Activated T-cell treated with anti-CD3 and anti-CD28 coated beads, Interleukin-2, amount 50 U/mL, for 1 hour (primary cell): Measurements from ENCODE around the gene FST.

Source experiments
- DNase-seq: peaks from one replicate; pipeline ENCODE4 v3.0.0-alpha.2; 2020

The FST gene

DNA sequence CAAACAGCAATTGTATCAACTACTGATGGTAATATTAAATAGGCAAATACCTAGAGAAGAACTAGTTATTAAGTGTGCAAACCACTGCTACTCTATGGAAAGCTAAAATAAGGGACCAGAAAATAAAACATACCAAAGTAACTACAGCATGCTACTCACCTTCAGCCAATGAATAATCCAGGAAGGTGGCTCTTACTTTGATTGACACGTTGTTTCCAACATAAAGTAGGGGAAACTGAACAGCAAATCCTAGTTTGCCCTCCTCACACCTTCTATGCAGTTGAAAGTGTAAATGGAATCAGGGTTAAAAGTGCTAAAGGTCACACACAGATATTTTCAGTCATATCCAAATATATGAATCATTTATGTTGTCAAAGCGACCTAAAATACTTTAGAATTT lies 5.1 kb upstream of the FST start:
- no peak for DNase-seq

- DNase-seq = no peak
These were observed 4.4 kb upstream of the FST start for GRCh38 chr5:53476019-53476418.

DNA sequence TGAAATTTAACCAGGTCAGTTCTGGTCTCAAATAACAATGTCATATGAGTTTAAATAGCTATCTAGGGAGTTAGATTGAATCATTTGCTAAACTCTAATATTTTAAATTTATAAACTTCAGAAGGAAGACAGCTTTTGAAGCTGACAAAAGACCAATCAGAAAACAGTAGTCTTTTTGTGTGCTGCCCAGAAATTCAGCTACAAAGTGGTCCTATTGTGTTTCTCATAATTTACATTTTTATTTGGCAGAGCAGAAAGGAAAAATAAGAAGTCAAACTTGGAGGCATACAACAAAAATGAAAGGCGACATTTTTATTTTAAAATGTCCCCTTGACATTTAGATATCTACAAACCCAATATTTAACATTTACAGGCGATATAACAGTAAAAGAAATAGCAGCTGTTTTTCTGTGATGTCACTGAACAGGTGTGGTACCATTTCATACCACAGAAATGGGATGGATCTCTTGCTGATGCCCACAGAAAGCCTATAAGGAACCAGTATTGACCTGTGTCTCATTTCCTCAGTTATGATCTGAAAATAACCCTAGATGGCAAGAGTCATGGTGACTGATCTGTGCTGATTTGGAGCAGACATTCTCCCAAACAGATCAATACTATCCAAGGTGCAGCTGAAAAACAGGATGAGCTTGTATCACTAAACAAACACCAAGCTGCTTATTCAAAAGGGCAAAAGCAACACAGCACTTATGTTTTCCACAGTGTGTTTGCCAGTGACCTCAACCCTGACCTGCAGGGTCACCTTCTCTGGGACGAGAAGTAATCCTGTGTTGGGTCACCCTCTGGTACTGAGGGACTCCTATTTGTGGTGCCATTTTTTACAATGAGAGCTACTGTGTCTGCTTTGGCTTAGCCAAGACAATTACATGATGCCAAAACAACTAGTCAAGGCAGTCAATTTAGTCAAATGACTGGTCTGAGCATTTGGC lies 3.6 kb upstream of the FST start:
- DNase-seq = no peak

DNA sequence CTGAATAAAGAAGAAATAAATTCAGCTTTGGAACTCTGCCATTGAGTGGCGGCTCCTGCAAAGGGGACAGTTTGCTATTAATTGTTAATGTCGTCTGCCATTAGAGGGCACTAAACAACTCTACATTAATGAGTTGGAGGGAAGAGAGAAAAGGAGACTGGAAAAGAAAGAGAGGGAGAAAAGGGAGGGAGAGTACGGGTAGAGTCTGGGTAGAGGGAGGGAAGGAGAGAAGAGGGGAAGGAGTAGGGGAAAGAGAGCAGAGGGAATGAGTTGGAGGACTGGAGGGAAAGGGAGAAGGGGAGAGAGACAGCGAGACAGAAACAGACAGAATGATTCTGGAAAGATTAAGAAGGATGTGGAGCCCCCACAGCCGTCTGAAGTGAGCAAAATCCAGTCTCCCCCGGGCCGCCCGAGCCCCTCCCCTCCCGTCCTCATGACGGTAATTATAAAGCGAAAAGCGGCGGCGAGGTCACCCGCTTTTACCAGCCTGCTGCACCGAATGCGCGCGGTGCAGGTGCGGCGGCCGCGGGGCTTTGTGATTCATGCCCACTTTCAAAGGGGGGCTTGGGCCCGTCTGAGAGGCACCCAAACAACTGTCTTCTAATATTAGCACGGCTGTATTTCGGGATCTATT lies 1.9 kb upstream of the FST start:
- DNase-seq = peak; percentile 21

DNA sequence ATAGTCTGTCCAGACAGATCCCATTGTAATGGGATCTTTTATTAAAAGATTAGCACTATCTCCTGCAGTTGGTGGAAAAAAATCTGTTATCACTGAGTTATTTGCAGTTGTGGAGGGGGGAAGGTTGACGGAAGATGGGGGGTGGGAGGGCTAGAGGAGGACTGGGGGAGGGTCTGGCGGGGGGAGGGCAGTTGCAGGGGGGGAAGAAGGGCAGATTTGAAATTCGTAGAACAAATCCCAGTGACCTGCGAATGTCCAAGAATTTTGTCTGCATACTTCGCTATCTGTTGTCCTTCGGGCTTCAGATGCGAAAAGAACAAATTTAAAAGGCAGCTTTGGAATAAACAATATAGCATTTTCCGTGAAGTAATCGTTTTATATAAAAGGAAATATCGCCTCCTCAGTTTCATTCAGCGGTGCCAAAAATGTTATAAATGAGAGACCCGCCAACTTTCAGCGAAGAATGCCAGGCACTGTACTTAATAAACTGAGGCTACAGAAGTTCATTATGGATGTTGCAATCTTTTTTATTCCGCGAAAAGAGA lies 1.3 kb upstream of the FST start:
- DNase-seq = no peak

DNA sequence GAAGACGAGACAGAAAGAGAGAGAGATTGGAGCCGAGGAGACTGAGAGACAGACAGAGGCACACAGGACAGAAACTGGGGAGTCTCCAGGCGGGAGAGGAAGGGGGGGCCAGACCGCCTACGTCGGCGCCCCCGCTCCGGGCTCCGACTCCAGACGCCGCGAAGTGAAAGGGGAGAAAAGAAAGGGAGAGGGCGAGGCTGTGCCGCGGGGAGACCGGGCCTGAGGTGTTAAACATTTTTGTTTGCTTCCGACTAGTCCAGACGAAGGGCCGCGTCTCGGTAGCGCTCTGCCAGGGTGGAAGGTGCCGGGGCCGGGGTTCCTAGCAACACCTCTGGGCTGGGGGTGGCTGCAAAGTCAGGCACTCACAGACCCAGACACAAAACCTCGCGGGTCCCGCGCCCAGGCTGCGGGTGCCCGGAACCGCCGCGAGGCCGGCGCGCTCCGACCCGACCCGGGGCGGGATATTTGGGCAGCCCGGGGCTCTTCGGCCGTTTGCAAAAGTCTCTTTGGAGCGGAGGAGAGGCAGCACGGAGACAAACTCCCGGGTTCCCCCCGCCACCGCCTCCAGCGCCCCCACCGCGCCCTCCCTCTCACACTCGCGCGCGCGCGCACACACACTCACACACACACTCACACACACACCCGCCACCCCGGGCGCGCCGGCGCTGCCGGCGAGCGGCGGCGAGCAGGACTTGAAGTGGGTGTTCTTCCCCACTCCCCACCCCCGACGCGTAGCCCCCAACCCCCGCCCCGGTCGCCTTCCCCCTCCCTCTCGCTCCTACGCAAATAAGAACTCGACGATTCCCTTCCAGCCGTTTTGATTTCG lies 626 bp upstream of the FST start:
- DNase-seq = peak; percentile 40

- DNase-seq = no peak
These were observed 894 bp downstream of the FST start for GRCh38 chr5:53481159-53481886.

DNA sequence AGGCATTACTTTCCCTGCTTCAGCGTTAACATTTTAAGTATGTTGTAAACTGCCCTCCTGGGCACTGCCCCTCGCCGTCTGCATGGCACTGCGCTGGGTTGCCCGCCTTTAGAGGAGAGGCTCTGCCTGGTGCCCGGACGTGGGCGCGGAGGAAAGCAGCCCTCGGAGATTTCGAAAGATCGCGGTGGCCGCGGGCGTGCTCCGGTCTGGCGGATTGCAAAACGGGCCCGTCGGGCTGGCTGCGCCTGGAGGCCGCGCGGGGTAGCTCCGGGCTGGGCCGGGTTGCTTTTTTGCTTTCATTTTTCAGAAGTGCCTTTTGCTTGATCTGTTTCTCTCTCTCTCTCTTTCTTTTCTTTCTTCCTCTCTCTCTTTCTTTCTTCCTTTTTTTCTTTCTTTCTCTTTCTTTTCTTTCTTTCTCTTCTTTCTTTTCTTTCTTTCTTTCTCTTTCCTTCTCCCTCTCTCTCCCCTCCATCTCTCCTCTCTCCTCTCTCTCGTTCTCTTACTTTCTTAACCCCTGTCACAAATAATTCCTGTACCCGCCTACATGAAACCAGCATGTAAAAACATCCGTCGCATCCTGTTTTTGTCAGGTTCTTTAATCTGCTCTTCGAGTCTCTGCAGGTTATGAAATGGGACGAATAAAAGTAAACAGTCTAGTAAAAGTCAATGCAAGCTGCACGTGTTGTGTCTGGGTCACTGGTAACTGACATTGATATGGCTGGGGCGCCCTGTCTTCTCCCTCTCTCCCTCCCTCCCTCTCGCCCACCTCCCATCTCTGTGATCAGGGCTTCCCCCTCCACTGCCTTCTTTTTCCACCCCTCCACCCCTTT lies 1.7 kb downstream of the FST start:
- DNase-seq = peak; percentile 59

DNA sequence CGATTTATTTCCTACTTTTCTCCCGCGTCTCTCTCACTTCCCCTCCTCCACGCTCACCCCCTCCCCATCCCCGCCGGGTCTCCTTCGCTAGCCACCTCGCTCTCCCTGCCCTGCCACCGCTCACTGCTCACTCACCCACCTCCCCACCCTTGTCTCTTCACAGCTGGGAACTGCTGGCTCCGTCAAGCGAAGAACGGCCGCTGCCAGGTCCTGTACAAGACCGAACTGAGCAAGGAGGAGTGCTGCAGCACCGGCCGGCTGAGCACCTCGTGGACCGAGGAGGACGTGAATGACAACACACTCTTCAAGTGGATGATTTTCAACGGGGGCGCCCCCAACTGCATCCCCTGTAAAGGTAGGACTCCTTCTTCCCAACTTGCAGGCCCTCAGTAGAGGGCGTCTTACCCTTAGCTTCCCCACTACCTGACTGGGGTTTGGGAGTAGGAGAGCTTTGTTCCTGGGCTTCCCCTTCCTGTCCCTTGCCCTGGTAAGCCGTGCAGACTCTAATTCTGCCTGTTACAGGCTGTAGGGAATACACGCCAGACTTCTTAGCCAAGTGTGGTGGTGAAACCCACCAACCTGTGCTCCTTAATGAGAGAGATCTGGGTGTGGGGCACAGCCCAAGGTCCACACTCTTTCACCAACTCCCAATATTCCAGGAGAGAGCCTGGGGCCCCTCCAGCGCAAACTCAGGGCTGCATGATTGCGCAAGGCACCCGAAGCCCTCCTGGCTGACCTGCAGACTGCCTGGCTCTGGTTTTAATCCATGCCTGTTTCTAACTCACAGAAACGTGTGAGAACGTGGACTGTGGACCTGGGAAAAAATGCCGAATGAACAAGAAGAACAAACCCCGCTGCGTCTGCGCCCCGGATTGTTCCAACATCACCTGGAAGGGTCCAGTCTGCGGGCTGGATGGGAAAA lies 2.5 kb downstream of the FST start:
- peak; percentile 21 for DNase-seq

DNA sequence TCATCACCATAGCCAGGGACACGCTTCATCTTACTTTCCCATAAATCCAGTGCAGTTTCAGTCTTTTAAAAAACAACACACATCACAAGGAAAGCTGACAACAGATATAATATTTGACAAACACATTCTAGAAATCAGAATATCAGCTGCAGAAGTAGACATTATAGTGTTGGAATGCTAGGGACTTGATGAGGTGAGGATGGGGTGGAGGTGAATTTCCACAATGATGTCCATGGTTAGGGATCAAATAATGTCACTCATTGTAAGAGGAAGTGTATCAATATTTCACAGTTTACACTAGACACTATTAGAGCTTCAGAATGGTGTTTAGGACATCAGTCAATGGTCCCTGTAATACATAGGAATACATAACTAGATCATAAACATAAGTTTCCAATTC lies 7.0 kb downstream of the FST start:
- DNase-seq = no peak

- no peak for DNase-seq
These were observed 7.8 kb downstream of the FST start for GRCh38 chr5:53488195-53488722.

- no peak for DNase-seq
These were observed 10.3 kb downstream of the FST start for GRCh38 chr5:53490747-53491146.

- DNase-seq = no peak
These were observed 20.6 kb downstream of the FST start for GRCh38 chr5:53501054-53501453.

- DNase-seq = no peak
These were observed 23.3 kb downstream of the FST start for GRCh38 chr5:53503562-53504218.

GRCh38 chr5:53507013-53507412 lies 26.6 kb downstream of the FST start:
- no peak for DNase-seq

GRCh38 chr5:53508125-53508524 lies 27.7 kb downstream of the FST start:
- no peak for DNase-seq

DNA sequence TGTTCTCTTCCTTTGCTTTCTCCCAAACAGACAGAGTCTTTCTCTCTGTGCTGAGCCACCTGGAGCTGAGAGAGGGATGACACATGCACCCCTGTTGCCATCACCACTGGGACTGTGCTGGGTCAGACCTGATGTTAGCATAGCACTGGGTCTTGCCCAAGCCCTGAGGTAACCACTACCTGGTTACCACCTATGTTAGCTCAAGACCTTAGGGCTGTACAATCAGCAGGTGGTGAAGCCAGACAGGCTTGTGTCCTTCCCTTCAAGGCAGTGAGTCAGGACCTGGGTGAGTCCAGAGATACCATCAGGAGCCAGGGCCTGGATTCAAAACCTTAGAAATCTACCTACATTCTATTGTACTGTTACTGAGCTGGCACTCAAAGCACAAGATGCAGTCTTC lies 32.1 kb downstream of the FST start:
- no peak for DNase-seq

DNA sequence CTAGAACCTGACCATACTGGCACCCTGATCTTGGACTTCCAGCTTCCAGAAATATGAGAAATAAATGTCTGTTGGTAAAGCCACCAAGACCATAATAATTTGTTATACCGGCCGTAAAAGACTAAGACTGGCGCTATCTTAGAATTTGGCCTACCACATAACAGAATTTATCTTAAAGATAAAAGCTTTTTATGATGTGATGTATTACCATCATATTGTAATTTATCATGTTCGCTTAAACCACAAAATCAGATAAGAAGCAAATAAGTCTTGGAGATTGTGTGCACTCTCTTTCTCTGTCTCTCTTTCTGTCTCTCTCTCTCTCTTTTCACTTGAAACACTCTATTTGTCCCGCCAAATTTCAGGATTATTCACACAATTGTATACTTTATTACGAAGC lies 35.6 kb downstream of the FST start:
- DNase-seq = no peak

DNA sequence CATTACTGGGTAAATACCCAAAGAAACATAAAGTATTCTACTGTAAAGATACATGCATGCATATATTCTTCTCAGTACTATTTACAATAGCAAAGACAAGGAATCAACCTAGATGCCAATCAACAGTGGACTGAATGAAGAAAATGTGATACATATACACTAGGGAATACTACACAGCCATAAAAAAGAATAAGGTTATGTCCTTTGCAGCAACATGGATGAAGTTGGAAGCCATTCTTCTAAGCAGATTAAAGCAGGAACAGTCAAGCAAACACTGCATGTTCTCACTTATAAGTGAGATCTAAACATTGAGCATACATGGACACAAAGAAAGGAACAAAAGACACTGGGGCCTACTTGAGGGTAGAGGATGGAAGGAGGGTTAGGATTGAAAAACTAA lies 40.4 kb downstream of the FST start:
- DNase-seq = no peak
